Activated T-helper 1 cell treated with anti-CD3 and anti-CD28 coated beads, Interleukin-12 subunit alpha, Interleukin-12 subunit beta, Interleukin-2, Interleukin-4 antibody, amounts not matched to agents 30 ng/mL and 10 ng/mL and 1 ng/mL, durations not matched to agents 14 hours and 24 hours and 36 hours (primary cell): ENCODE measurements around the gene DDR2. TPM values are rescaled to one million over a fixed set of nuclear protein-coding genes. Genes with fewer than 3 reads are reported as not detected.

ENCODE experiments used
- DNase-seq: peaks from one replicate; pipeline ENCODE4 v3.0.0; 2021; ENCODE audit warnings: low spot score
- H3K27ac Mint-ChIP-seq: one replicate; pipeline ENCODE4 v1.8.0; 2021; ENCODE audit warnings: mild to moderate bottlenecking, mixed read lengths
- H3K27me3 Mint-ChIP-seq: one replicate; pipeline ENCODE4 v1.8.0; 2022; ENCODE audit warnings: mild to moderate bottlenecking, moderate library complexity, mixed read lengths; ENCODE audit not compliant: insufficient read depth
- H3K36me3 Mint-ChIP-seq: one replicate; pipeline ENCODE4 v1.8.0; 2021; ENCODE audit warnings: low read depth, mixed read lengths
- H3K4me1 Mint-ChIP-seq: one replicate; pipeline ENCODE4 v1.8.0; 2021; ENCODE audit warnings: low read depth, mixed read lengths
- H3K4me3 Mint-ChIP-seq: one replicate; pipeline ENCODE4 v1.8.0; 2021; ENCODE audit warnings: mild to moderate bottlenecking, moderate library complexity, mixed read lengths
- H3K9me3 Mint-ChIP-seq: one replicate; pipeline ENCODE4 v1.8.0; 2021; ENCODE audit warnings: mixed read lengths
- intact Hi-C: fragments of 100-400 bp; cut with micrococcal nuclease; formaldehyde crosslinking; loops from one replicate; pipeline ENCODE4 v1.15.1; 2024
- total RNA-seq: library from RNA; stranded (reverse); gene quantifications from 2 replicates; pipeline ENCODE4 v1.2.3, GENCODE V29; 2022

DDR2 gene
- total RNA-seq, 1 donor from 2014 or later = 0.44 TPM

DNA sequence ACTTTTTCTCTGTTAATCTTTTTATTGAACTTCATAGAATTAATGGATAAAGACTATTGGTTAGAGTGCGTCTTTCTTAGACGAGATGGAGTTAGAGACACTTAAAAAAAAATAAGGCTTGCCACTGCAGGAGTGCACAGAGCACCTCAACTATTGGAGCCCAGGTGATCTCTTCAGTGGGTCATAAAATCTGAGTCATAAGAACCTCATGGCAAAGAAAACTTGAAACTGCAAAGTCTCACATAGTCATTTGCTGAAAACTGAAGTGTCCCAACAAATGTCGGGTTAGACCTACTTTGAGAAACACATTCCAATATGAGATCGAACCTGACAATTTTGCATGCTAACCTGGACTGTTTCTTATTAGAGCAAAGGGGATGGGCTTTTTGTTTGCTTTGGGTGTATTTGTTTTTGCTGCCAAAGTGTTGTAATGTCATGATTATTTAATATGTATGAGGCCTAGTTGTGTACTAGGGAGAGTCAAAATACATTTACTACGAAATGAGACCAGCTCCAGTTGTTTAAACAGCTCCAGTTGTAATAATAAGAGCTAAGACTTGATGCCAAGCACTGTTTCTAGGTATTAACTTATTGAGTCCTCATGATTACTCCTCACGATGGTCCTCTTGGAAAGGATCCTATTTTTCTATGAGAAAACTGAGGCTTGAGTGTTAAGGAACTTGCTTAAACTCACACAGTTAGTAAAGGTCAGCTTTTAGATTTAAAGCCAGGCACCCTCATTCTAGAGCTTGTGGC lies 65.1 kb downstream of the DDR2 start:
- DNase-seq = no peak
- Mint-ChIP-seq H3K9me3 (no peaks in the 10 kb centered on the region), H3K36me3 (no peaks in the 10 kb centered on the region), H3K4me1 (no peaks in the 10 kb centered on the region), H3K27ac (no peak overlapping the region), H3K4me3 (no peak overlapping the region), H3K27me3 (peaks cover 4% of the 10 kb centered on the region)
- intact Hi-C loops = no loop called here

DNA sequence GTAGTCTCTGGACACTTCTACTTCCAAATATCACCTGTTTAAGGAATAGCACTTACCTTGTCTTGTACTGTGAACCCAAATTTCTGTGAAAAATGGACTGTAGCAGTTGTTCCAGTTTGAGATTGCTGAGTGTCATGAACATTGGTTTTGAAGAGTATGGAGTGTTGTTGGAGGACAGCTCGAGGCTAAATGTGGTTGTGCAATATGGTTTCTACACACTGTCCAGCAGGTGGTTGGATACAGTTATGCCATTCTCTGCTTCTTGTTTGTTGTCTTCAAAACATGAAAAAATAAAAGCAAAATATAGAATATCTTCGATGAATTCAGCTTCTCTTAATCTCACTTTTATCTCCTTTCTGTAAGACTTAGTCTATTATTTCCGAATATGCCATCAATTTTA lies 67.1 kb downstream of the DDR2 start:
- intact Hi-C loops = no loop called here
- Mint-ChIP-seq H3K27me3 (peaks cover 4% of the 10 kb centered on the region), H3K4me1 (no peaks in the 10 kb centered on the region), H3K9me3 (no peaks in the 10 kb centered on the region), H3K27ac (no peak overlapping the region), H3K36me3 (no peaks in the 10 kb centered on the region), H3K4me3 (no peak overlapping the region)
- DNase-seq = no peak

DNA sequence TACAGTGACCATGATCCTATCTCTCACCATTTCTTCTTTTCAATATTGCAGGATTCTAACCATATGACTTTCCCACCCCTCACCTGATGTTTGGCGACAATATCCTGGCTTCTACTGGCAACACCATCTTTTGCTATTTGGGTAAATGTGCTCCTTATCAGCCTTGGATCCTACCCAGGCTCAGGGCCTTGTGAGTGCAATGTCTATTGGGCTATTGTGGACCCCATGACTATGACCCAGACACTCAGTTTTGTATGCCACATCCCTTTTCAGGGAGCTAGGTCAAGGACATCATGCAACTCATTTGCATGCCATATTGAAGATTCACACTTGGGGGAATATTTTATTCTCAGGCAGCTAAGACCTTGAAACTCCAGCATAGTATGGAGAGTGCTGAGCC lies 67.9 kb downstream of the DDR2 start:
- Mint-ChIP-seq H3K4me1 (no peaks in the 10 kb centered on the region), H3K36me3 (no peaks in the 10 kb centered on the region), H3K27ac (no peak overlapping the region), H3K4me3 (no peak overlapping the region), H3K27me3 (peaks cover 4% of the 10 kb centered on the region), H3K9me3 (no peaks in the 10 kb centered on the region)
- no peak for DNase-seq
- intact Hi-C loops = no loop called here

DNA sequence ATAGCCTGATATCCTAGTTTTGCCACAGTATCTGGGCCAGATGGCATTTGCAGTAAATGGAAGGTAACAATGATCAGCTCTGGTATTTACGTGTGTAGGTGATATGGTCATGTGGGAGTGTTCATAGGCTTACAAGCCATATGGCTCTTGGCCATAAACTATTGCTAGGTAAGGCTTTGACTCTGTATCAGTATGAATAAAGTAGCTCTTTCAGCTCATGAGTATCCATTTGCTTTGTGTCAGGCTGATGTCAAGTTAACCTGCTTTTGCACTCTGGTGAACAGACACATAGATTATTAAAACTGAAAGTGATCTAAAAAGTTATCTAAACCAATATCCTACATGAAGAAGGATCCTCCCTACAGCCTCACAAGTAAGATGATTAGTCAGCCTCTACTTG lies 69.0 kb downstream of the DDR2 start:
- no peak overlapping the region for H3K4me3 Mint-ChIP-seq
- intact Hi-C loops = no loop called here
- no peaks in the 10 kb centered on the region for H3K9me3 Mint-ChIP-seq
- no peaks in the 10 kb centered on the region for H3K36me3 Mint-ChIP-seq
- no peak for DNase-seq
- H3K4me1 Mint-ChIP-seq = no peaks in the 10 kb centered on the region
- no peak overlapping the region for H3K27ac Mint-ChIP-seq
- peaks cover 2% of the 10 kb centered on the region for H3K27me3 Mint-ChIP-seq

DNA sequence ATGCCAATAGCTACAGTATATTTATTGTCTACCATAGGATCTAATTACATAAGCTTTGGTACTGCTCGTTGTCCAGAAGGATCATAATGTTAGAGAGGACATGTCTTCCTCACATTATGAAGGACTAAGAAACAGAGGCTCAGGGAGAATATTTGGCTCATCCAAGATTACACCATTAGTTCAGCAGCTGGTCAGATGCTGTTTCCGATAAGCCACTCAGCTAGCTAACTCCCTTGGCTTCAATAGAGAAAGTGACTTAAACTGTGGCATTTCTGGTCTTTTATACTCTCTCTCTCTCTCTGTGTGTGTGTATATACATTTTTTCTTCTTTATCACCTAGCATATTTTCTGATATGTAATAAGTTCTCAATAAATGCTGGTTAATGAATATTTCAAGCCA lies 70.4 kb downstream of the DDR2 start:
- H3K4me1 Mint-ChIP-seq = no peaks in the 10 kb centered on the region
- H3K9me3 Mint-ChIP-seq = no peaks in the 10 kb centered on the region
- no peak overlapping the region for H3K4me3 Mint-ChIP-seq
- DNase-seq = no peak
- H3K36me3 Mint-ChIP-seq = no peaks in the 10 kb centered on the region
- intact Hi-C loops = no loop called here
- H3K27ac Mint-ChIP-seq = no peak overlapping the region
- no peaks in the 10 kb centered on the region for H3K27me3 Mint-ChIP-seq

DNA sequence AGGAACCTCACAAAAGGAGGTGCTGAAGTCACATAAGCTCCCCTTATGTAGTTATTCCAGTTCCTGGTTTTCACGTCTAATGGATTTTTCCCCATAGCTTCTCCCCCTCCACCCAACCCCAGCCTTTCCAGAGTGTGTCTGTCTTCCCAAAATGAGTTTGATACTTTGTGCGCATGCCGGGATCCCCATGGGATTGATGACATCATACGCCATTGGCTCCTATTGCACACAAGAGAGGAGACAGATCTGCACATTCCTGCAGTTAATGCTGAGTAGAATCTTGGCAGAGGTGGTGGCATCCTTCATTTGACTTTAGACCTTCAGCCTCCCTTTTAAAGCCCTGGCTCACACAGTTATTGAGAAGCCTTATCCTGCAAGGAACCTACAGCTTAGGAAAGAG lies 71.4 kb downstream of the DDR2 start:
- no peak for DNase-seq
- Mint-ChIP-seq H3K27ac (no peak overlapping the region), H3K9me3 (no peaks in the 10 kb centered on the region), H3K4me1 (no peaks in the 10 kb centered on the region), H3K36me3 (no peaks in the 10 kb centered on the region), H3K27me3 (no peaks in the 10 kb centered on the region), H3K4me3 (no peak overlapping the region)
- intact Hi-C loops = no loop called here

DNA sequence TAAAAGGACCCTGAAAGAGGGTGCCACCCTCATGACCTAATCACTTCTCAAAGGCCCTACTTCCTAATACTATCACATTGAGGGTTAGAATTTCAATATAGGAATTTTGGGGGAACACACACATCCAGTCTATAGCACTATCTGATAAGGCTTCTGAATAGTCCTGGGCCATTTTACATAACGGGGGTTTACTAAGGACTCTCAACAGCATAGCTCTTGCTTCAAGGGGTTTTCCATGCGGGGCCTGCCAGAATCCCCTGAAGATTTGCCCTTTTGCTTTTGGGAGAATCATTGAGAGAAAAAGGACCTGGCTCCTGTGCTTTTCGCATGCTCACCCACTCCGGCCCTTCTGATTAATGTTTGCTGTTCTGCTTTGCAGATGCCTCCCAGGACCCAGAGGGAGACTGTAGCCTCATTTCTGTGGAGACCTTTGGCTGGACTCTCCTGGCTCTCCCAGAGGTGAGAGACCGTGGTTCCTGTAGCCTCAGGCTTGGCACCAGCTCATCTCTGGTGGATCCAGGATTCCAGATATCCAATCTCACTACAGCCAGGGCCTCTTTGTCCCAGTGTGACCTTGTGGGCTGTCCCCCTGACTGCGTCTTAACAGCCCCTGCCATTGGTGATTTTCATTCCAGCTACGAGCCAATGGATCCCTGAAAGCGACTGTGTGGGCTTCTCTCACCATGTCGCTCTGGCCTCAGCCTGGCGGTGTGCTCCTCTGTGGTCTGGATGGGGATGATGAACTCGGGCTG lies 72.6 kb downstream of the DDR2 start:
- Mint-ChIP-seq H3K4me1 (no peaks in the 10 kb centered on the region), H3K36me3 (no peaks in the 10 kb centered on the region), H3K4me3 (no peak overlapping the region), H3K27me3 (no peaks in the 10 kb centered on the region), H3K27ac (no peak overlapping the region), H3K9me3 (no peaks in the 10 kb centered on the region)
- no peak for DNase-seq
- intact Hi-C loops = no loop called here

DNA sequence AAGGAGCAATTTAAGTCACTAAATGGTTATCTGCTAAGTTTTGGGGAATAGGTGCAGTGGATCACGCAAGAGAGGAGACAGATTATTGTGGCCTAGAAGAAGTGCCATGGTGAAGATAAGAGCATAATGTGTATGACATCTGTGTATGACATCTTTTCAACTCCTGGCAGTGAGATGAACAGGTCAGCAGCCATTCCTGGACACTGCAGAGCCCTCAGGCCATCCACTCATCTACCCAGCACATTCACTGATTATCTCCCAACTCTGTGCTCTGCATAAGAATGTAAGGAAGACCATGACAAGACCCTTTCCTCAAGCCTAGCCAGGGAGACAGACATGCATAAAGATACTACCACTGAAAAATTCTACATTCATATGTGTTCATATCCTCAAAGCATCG lies 73.7 kb downstream of the DDR2 start:
- Mint-ChIP-seq H3K36me3 (no peaks in the 10 kb centered on the region), H3K27me3 (no peaks in the 10 kb centered on the region), H3K4me1 (no peaks in the 10 kb centered on the region), H3K4me3 (no peak overlapping the region), H3K9me3 (no peaks in the 10 kb centered on the region), H3K27ac (no peak overlapping the region)
- intact Hi-C loops = no loop called here
- no peak for DNase-seq

DNA sequence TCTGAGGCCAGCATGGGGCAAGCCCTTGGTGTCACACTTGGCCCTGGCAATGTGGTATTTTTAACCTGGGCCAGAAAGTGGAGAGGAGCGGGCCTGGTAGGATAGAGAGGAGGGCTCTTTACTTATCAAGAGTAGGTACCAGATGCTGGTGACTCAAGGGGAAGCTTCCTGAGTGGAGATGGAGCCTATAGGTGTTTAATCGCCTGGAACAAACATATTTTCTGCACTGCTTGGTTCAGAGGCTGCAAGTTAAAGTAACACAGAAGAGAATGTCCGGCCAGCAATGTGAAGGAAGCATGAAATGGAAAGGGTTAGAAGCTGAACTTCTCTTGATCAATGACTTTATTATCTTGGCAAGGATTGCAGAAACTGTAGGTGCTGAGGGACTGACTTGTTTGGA lies 74.3 kb downstream of the DDR2 start:
- no peak overlapping the region for H3K27ac Mint-ChIP-seq
- H3K36me3 Mint-ChIP-seq = no peaks in the 10 kb centered on the region
- intact Hi-C loops = no loop called here
- DNase-seq = no peak
- H3K4me1 Mint-ChIP-seq = no peaks in the 10 kb centered on the region
- H3K27me3 Mint-ChIP-seq = no peaks in the 10 kb centered on the region
- no peaks in the 10 kb centered on the region for H3K9me3 Mint-ChIP-seq
- H3K4me3 Mint-ChIP-seq = no peak overlapping the region

DNA sequence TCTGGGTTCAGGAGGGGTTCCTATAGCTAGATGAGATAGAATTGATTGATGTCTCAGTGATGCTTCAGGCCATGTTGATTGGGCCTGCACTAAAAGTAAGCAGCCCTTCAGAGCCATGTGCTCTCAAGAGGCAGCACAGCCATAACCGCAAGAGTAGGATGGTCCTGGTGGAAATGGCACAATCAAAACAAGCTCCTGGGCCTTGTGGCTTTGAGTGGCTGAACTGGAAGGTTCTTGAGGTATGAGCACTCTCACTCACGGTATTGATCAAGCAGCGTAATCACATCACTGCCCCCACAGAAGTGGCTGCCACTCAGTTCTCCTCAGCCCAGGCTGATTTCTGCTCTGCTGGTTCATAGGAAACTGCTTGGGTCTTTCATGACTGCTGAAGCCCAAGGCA lies 76.0 kb downstream of the DDR2 start:
- H3K36me3 Mint-ChIP-seq = no peaks in the 10 kb centered on the region
- no peak overlapping the region for H3K4me3 Mint-ChIP-seq
- H3K27me3 Mint-ChIP-seq = no peaks in the 10 kb centered on the region
- no peak overlapping the region for H3K27ac Mint-ChIP-seq
- H3K4me1 Mint-ChIP-seq = no peaks in the 10 kb centered on the region
- DNase-seq = no peak
- no peaks in the 10 kb centered on the region for H3K9me3 Mint-ChIP-seq
- intact Hi-C loops = no loop called here

DNA sequence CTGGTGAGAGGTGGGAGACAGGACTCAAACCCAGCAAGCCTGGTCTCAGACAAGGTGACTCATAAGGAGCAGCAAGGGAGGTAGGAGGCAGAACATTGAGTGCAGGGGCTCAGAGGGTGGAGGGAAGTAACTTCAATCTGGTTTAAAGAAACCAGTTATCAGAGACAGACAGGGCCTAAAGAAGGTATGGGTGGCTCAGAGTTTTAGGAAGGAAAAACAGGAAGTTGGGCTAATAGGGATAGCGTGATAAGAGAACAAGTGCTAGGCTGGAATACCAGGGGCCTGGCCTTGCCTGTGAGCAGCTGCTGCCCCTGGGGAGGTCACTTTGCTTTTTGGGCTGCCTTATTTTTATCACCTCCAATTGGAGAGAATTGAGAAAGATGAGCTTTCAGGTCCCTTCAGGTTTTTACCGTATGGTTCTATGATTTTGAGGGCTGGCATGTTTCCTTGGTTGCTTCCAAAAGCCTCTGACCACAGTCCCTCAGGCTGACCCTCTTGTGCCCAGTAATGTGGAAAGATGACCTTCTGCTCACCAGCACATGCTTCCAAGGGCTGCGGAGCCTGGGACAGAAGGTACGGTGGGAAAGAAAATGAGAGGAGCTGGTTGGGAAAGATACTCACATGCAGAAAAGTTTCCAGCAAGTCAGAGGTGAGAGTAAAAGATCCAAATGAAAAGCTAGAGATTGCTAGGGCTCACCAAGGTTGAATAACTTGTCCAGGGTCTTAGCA lies 77.0 kb downstream of the DDR2 start:
- no peak overlapping the region for H3K4me3 Mint-ChIP-seq
- H3K27ac Mint-ChIP-seq = no peak overlapping the region
- no peaks in the 10 kb centered on the region for H3K4me1 Mint-ChIP-seq
- no peaks in the 10 kb centered on the region for H3K36me3 Mint-ChIP-seq
- H3K27me3 Mint-ChIP-seq = no peaks in the 10 kb centered on the region
- intact Hi-C loops = no loop called here
- H3K9me3 Mint-ChIP-seq = no peaks in the 10 kb centered on the region
- DNase-seq = no peak

DNA sequence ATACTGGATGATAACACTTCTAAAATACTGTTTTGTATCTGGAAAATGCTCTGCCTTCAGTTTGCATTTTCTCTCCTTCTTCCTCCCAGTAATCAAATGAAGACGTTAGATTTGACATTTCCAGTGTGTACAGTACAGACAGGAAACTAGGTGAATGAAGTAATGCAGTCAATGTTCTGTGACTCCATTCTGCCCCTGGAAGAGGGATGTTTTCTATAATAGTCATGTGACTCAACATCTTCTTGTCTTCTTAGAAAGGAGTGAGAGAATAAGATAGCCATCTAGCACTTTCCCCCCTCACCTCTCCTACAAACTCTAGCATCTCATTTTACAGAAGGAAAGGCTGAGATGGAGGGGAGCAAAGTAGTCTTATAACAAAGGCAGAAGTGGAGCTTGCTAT lies 77.6 kb downstream of the DDR2 start:
- intact Hi-C loops = no loop called here

DNA sequence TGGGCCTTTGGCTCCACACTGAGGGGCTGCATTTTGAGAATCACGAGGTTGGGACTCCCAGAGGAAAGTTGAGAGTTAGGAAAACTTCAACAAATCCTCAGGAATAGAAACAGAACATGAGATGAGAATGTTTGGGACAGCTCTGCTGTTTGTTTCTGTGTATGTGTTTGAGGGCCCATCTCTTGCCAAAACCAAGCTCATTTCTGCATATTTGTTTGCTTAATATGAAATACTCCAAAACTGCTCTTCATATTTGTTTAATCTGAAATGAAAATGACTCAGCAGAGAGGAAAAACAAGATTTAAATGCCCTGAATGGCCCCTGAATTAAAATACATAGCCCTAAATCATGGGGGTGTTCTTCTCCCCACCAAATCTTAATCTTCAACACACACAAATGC lies 78.1 kb downstream of the DDR2 start:
- H3K4me3 Mint-ChIP-seq = no peak overlapping the region
- no peaks in the 10 kb centered on the region for H3K36me3 Mint-ChIP-seq
- no peak for DNase-seq
- H3K27me3 Mint-ChIP-seq = peaks cover 2% of the 10 kb centered on the region
- no peaks in the 10 kb centered on the region for H3K9me3 Mint-ChIP-seq
- intact Hi-C loops = no loop called here
- H3K27ac Mint-ChIP-seq = no peak overlapping the region
- no peaks in the 10 kb centered on the region for H3K4me1 Mint-ChIP-seq

More for the DNA sequence above, 77.6 kb downstream of the DDR2 start:
- H3K27ac Mint-ChIP-seq = no peak overlapping the region
- peaks cover 1% of the 10 kb centered on the region for H3K27me3 Mint-ChIP-seq
- no peaks in the 10 kb centered on the region for H3K4me1 Mint-ChIP-seq
- no peak for DNase-seq
- H3K9me3 Mint-ChIP-seq = no peaks in the 10 kb centered on the region
- H3K4me3 Mint-ChIP-seq = no peak overlapping the region
- no peaks in the 10 kb centered on the region for H3K36me3 Mint-ChIP-seq
